Measurements from ENCODE around the gene C4orf36. TPM values are rescaled to one million over a fixed set of nuclear protein-coding genes. Genes with fewer than 3 reads are reported as not detected.

C4orf36 gene
- total RNA-seq, 4 donors from 2014 or later: 2.8 to 4.7 (median 3.4) TPM; not detected in 1

DNA sequence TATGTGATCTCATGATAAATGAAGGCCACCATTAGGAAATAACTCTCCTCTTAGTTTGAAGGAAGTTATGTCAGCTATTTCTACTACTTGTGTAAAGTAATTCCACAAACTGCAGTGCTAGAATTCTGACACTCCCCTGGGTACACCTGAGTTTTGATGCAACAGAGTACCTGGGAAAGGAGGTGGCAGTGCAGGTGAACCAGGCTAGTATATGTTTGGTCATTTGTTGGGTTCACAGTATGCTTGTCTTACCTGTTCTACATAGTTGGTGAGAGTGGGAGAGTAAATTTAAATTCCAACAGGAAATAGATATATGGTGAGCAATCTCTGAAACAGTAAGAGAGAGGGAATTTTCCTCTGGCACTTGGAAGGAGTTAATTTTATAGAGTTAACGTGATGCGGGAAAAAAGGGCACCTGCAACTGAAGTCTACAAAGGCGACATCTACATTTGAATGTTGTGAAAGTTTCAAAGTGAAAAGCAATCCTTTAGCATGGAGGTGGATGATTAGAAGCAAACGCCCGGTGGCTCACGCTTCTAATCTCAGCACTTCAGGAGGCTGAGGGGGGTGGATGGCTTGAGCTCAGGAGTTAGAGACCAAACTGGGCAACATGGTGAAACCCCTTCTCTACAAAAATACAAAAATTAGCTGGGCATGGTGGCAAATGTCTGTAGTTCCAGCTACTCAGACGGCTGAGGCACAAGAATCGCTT, 34.7 kb downstream of the C4orf36 start:
- intact Hi-C loops (cut with DNase I; ENCODE audit: low total_unique reads): no loop called here
- TF ChIP-seq POLR2A (IDR thresholded peaks at IDR 0.05): no peak
- TF ChIP-seq, protein P1, sequence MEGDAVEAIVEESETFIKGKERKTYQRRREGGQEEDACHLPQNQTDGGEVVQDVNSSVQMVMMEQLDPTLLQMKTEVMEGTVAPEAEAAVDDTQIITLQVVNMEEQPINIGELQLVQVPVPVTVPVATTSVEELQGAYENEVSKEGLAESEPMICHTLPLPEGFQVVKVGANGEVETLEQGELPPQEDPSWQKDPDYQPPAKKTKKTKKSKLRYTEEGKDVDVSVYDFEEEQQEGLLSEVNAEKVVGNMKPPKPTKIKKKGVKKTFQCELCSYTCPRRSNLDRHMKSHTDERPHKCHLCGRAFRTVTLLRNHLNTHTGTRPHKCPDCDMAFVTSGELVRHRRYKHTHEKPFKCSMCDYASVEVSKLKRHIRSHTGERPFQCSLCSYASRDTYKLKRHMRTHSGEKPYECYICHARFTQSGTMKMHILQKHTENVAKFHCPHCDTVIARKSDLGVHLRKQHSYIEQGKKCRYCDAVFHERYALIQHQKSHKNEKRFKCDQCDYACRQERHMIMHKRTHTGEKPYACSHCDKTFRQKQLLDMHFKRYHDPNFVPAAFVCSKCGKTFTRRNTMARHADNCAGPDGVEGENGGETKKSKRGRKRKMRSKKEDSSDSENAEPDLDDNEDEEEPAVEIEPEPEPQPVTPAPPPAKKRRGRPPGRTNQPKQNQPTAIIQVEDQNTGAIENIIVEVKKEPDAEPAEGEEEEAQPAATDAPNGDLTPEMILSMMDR (IDR thresholded peaks at IDR 0.05): no peak
- no peak overlapping the region for H3K4me3 ChIP-seq (ENCODE audit: low read depth, poor library complexity, severe bottlenecking)
- WGBS, 2 donors: 86% methylated on average over 8 of the region's 8 CpGs
- no peak for DNase-seq (ENCODE audit: low spot score in 2 of 2)

DNA sequence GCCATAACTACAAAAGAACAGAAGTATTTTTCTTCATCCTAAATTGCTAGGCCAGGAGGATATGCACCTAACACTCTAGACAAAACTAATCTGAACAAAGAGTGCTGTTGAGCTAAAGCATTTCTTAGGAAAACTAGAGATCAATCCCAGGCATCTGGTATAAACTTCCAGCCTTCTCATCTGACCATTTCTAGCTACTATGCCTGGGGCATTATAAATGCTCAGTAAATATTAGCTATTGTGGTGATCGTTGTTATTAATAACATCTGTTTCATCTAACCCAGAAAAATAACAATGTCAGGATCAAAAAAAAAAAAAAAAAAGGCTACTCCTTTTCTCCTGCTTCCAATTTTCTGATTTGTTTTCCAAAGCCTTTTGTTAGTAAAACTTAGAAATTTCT, 35.3 kb downstream of the C4orf36 start:
- intact Hi-C loops (cut with DNase I; ENCODE audit: low total_unique reads): no loop called here
- WGBS, 2 donors: 37 to 45% methylated on average over 1 of the region's 1 CpG
- no peak overlapping the region for H3K4me3 ChIP-seq (ENCODE audit: low read depth, poor library complexity, severe bottlenecking)
- no peak for TF ChIP-seq POLR2A (IDR thresholded peaks at IDR 0.05)
- TF ChIP-seq, protein P1 (IDR thresholded peaks at IDR 0.05): no peak
- DNase-seq (ENCODE audit: low spot score in 2 of 2): no peak

DNA sequence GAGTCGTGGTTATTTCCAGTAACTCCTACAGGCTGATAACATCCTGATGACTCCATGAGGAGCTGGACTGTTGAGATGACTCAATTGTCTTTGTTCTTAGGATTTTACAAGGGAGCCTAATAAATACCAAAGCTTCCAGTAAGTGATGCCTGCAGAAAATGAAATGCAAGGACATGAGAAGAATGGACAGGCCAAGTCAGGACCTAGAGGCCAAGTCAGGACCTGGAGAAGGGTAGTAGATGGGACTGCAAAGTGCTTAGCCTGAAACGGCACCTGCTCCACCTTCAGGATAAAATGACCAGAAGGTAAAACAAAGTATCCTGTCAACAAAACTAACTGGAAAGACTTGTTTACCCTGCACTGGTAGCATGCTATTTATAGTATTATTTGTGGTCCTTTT, 36.6 kb downstream of the C4orf36 start:
- no peak for DNase-seq (ENCODE audit: low spot score in 2 of 2)
- 30 to 36% methylated on average over 2 of the region's 2 CpGs for WGBS, 2 donors
- intact Hi-C loops (cut with DNase I; ENCODE audit: low total_unique reads): no loop called here
- no peak overlapping the region for H3K4me3 ChIP-seq (ENCODE audit: low read depth, poor library complexity, severe bottlenecking)
- no peak for TF ChIP-seq POLR2A (IDR thresholded peaks at IDR 0.05)
- TF ChIP-seq, protein P1 (IDR thresholded peaks at IDR 0.05): no peak

DNA sequence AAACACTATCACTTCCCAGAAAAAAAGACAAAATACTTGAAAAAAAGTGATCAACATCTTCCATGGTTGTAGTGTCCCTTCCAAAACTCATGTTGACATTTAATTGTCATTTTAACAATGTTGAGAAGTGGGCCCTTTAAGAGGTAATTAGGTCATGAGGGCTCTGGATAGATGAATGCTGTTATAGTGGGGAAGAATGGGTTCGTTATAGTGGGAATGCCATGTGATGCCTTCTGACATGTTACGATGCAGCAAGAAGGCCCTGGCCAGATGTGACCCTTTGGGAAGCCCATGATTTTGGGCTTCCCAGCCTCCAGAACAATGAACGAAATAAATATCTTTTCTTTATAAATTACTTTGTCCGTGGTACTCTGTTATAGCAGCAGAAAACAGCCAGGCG, 39.0 kb downstream of the C4orf36 start:
- no peak for DNase-seq (ENCODE audit: low spot score in 2 of 2)
- H3K4me3 ChIP-seq (ENCODE audit: low read depth, poor library complexity, severe bottlenecking): no peak overlapping the region
- WGBS, 2 donors: 90 to 92% methylated on average over 5 of the region's 5 CpGs
- TF ChIP-seq, protein P1 (IDR thresholded peaks at IDR 0.05): no peak
- no peak for TF ChIP-seq POLR2A (IDR thresholded peaks at IDR 0.05)
- intact Hi-C loops (cut with DNase I; ENCODE audit: low total_unique reads): no loop called here

DNA sequence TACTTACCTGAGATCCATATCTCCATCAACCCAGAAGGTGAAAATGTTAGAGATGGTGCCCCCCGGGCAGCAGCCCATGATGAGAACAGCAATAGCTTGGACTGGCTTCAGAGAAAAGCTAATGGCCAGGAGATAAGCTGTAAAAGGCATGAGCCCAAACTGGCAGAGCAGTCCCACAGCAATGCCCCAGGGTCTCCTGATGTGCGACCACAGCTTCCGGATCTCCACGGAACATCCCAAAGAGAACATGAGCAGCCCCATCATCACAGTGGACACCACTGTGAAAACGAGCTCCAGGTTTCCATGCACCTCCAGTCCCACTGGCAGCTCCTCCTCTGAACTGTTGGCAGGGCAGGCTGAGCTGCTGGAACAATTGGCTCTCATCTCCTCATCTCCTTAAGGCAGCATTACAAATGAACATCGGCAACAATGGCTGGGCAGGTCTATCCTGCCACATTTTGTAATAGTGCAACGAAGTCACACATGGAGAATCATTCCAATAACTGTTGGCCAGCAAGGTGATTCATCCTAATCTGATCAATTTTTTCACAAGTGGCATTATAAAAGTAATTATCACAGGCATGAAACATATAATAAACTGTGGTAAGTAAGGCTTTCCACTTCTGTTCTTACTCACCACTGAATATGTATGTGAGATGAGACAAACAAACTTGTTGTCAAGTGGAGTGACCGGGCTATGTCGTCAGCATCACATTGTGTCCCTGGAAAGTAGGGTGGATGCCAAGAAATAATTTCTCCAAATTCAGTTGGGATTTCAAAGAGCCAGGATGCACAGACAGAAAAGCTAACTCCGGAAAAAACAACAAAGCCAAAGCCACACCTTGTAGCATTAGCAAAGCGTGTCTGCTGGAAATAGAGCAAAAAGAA, 43.2 kb downstream of the C4orf36 start, which contains the start of gene SLC10A6:
TSS of gene SLC10A6 (minus strand) at position 653 of the 888 bp plus-strand sequence. CDS start at position 384, 269 bp downstream.
- H3K4me3 ChIP-seq (ENCODE audit: low read depth, poor library complexity, severe bottlenecking): peak within 1 kb of the TSS; percentile 34
- TF ChIP-seq, protein P1 (IDR thresholded peaks at IDR 0.05): no peak
- peak in 1 of 2 donors; percentile 55 for TF ChIP-seq POLR2A (IDR thresholded peaks at IDR 0.05)
- peak in 1 of 2 donors; percentile 64 for DNase-seq (ENCODE audit: low spot score in 2 of 2)
- intact Hi-C loops (cut with DNase I; ENCODE audit: low total_unique reads): no loop called here
- 24 to 30% methylated on average over 9 to 11 of the region's 11 CpGs for WGBS, 2 donors
